IMR-90 (cell line): Measurements from ENCODE around the gene FAM76B. TPM values are rescaled to one million over a fixed set of nuclear protein-coding genes. Genes with fewer than 3 reads are reported as not detected.

Experiments used
- ATAC-seq: fragments of 200-7000 bp; cut with Tn5 transposase; 2 replicates; pipeline ENCODE4 v1.9.1; 2020; ENCODE audit warnings: low read depth, mild to moderate bottlenecking, moderate library complexity
- BruUV-seq: library from RNA; stranded (reverse); fragments of 400-500 nt; replicated peaks from 2 replicates; lab custom pipeline; 2021; lab: Mats Ljungman, UMichigan
- CTCF ChIA-PET: fragments of 300-600 bp; formaldehyde crosslinking; extraction: SDS; loops from one replicate; lab custom pipeline; 2021; ENCODE audit warnings: antibody characterized with exemption; lab: Yijun Ruan, JAX
- POLR2A ChIA-PET: fragments of 300-600 bp; sonication (Branson Sonifier 250); formaldehyde crosslinking; loops from one replicate; lab custom pipeline; 2022; ENCODE audit warnings: antibody characterized with exemption; ENCODE audit not compliant: unreplicated experiment; lab: Charles Lee
- DNase-seq: peaks from one replicate; pipeline ENCODE4 v3.0.0; 2013
- H2AFZ ChIP-seq: replicated peaks from 2 replicates; pipeline ENCODE3; 2013; ENCODE audit warnings: low read length, mild to moderate bottlenecking; ENCODE audit not compliant: poor library complexity
- H2AK5ac ChIP-seq: 2 replicates; pipeline ENCODE4 v1.6.1; 2013; ENCODE audit warnings: low read depth, low read length, inconsistent platforms
- H2AK9ac ChIP-seq: replicated peaks from 2 replicates; pipeline ENCODE3; 2013; ENCODE audit warnings: mild to moderate bottlenecking, low read depth, low read length, moderate library complexity; ENCODE audit not compliant: poor library complexity
- H2BK120ac ChIP-seq: 2 replicates; pipeline ENCODE4 v1.6.1; 2013; ENCODE audit warnings: low read depth, low read length, inconsistent platforms
- H2BK15ac ChIP-seq: 3 replicates; pipeline ENCODE4 v1.6.1; 2013; ENCODE audit warnings: low read depth, low read length, inconsistent platforms
- H2BK20ac ChIP-seq: 2 replicates; pipeline ENCODE4 v1.6.1; 2013; ENCODE audit warnings: low read depth, mild to moderate bottlenecking, inconsistent platforms, low read length, moderate library complexity
- H2BK5ac ChIP-seq: 2 replicates; pipeline ENCODE4 v1.6.1; 2013; ENCODE audit warnings: mild to moderate bottlenecking, low read depth, low read length, inconsistent platforms; ENCODE audit not compliant: poor library complexity, severe bottlenecking
- H3K14ac ChIP-seq: replicated peaks from 2 replicates; pipeline ENCODE4 v1.6.1; 2013; ENCODE audit warnings: low read depth, low read length, inconsistent platforms
- H3K18ac ChIP-seq: 2 replicates; pipeline ENCODE4 v1.6.1; 2013; ENCODE audit warnings: low read depth, low read length, control low read depth
- H3K23ac ChIP-seq: 2 replicates; pipeline ENCODE4 v1.6.1; 2013; ENCODE audit warnings: low read depth, low read length, inconsistent platforms
- H3K27ac ChIP-seq: 2 replicates; pipeline ENCODE4 v1.5.1; 2013; ENCODE audit warnings: mild to moderate bottlenecking, control low read depth, low read length; ENCODE audit not compliant: insufficient read depth
- H3K27me3 ChIP-seq: 2 replicates; pipeline ENCODE4 v1.6.1; 2013; ENCODE audit warnings: low read length; ENCODE audit not compliant: control insufficient read depth, insufficient read depth
- H3K36me3 ChIP-seq: 2 replicates; pipeline ENCODE4 v1.6.1; 2013; ENCODE audit warnings: low read length, mixed read lengths; ENCODE audit not compliant: control insufficient read depth, insufficient read depth
- H3K4ac ChIP-seq: 2 replicates; pipeline ENCODE4 v1.6.1; 2013; ENCODE audit warnings: low read depth, low read length, inconsistent platforms
- H3K4me1 ChIP-seq: 2 replicates; pipeline ENCODE4 v1.6.1; 2013; ENCODE audit warnings: low read length, mixed read lengths; ENCODE audit not compliant: control insufficient read depth, insufficient read depth
- H3K4me2 ChIP-seq: 2 replicates; pipeline ENCODE4 v1.6.1; 2013; ENCODE audit warnings: low read depth, mild to moderate bottlenecking, control low read depth, low read length, moderate library complexity
- H3K4me3 ChIP-seq: 2 replicates; pipeline ENCODE4 v1.5.1; 2013; ENCODE audit warnings: low read depth, mild to moderate bottlenecking, control low read depth, low read length, moderate library complexity; ENCODE audit not compliant: insufficient read depth
- H3K56ac ChIP-seq: 2 replicates; pipeline ENCODE4 v1.6.1; 2013; ENCODE audit warnings: low read length, inconsistent platforms; ENCODE audit not compliant: insufficient read depth; ENCODE audit errors: extremely low read depth
- H3K79me1 ChIP-seq, 2 experiments: 2 replicates each; pipeline ENCODE4 v1.6.1; 2013; ENCODE audit warnings: low read length in 2 of 2, inconsistent platforms in 1 of 2, low read depth in 1 of 2
- H3K9ac ChIP-seq: 2 replicates; pipeline ENCODE4 v1.6.1; 2013; ENCODE audit warnings: low read depth, low read length, control low read depth
- H3K9me1 ChIP-seq: 2 replicates; pipeline ENCODE4 v1.6.1; 2013; ENCODE audit warnings: low read length, inconsistent platforms; ENCODE audit not compliant: insufficient read depth
- H3K9me3 ChIP-seq: 2 replicates; pipeline ENCODE4 v1.6.1; 2013; ENCODE audit warnings: low read length; ENCODE audit not compliant: control insufficient read depth, insufficient read depth
- H4K20me1 ChIP-seq: 2 replicates; pipeline ENCODE4 v1.6.1; 2013; ENCODE audit warnings: low read length, inconsistent platforms; ENCODE audit not compliant: insufficient read depth
- H4K5ac ChIP-seq: 2 replicates; pipeline ENCODE4 v1.6.1; 2013; ENCODE audit warnings: mild to moderate bottlenecking, low read depth, low read length, control low read depth
- H4K8ac ChIP-seq, 2 experiments: 2 replicates each; pipeline ENCODE4 v1.6.1; 2013; ENCODE audit warnings: low read depth in 2 of 2, low read length in 2 of 2, control low read depth in 1 of 2, inconsistent platforms in 1 of 2
- H4K91ac ChIP-seq: 2 replicates; pipeline ENCODE4 v1.6.1; 2013; ENCODE audit warnings: low read depth, low read length, inconsistent platforms; ENCODE audit not compliant: insufficient read depth
- BHLHE40 ChIP-seq: fragments of 150-350 bp; IDR thresholded peaks from 2 replicates; pipeline ENCODE4 v1.6.1; 2016; ENCODE audit warnings: mild to moderate bottlenecking, low read depth, low read length
- CEBPB ChIP-seq: IDR thresholded peaks from 2 replicates; pipeline ENCODE4 v1.6.1; 2012; ENCODE audit warnings: low read depth, low read length, improper control_type of control experiment
- CHD1 ChIP-seq: IDR thresholded peaks from 2 replicates; pipeline ENCODE4 v1.6.1; 2012; ENCODE audit warnings: low read depth, low read length, improper control_type of control experiment
- FOS ChIP-seq: fragments of 150-350 bp; IDR thresholded peaks from 2 replicates; pipeline ENCODE4 v1.6.1; 2016; ENCODE audit warnings: low read depth, low read length
- MXI1 ChIP-seq: IDR thresholded peaks from 2 replicates; pipeline ENCODE4 v1.6.1; 2012; ENCODE audit warnings: low read depth, mild to moderate bottlenecking, low read length, moderate library complexity, borderline replicate concordance
- NFE2L2 ChIP-seq: fragments of 150-350 bp; IDR thresholded peaks from 2 replicates; pipeline ENCODE4 v1.6.1; 2016; ENCODE audit warnings: low read depth, mild to moderate bottlenecking, low read length
- RAD21 ChIP-seq: IDR thresholded peaks from 2 replicates; pipeline ENCODE4 v1.6.1; 2012; ENCODE audit warnings: low read length, improper control_type of control experiment
- RCOR1 ChIP-seq: IDR thresholded peaks from 2 replicates; pipeline ENCODE4 v1.6.1; 2012; ENCODE audit warnings: mild to moderate bottlenecking, low read length, improper control_type of control experiment; ENCODE audit not compliant: insufficient replicate concordance
- USF2 ChIP-seq: fragments of 150-350 bp; IDR thresholded peaks from 2 replicates; pipeline ENCODE4 v1.6.1; 2017; ENCODE audit warnings: mild to moderate bottlenecking, antibody characterized with exemption, low read length, low read depth
- WGBS, 2 experiments: methylation state at CpG; one replicate each; pipeline versions ENCODE4 v1.1.5 to v1.1.7; 2013; ENCODE audit warnings: missing lambda C conversion rate in 2 of 2; ENCODE audit not compliant: insufficient read length in 1 of 2; ENCODE audit errors: extremely low coverage in 2 of 2; 5-methylcytosine and 5-hydroxymethylcytosine counted together
- dilution Hi-C: fragments of 300-500 bp; cut with HindIII; formaldehyde crosslinking; loops from one replicate; pipeline ENCODE4 v1.14.3; 2018; ENCODE audit warnings: low sequenced_read_pairs; ENCODE audit not compliant: unreplicated experiment
- in situ Hi-C: fragments of 300-500 bp; cut with MboI; formaldehyde crosslinking; loops from 3 replicates; pipeline ENCODE4 v1.14.3; 2019; ENCODE audit warnings: low sequenced_read_pairs, inconsistent platforms, mixed read lengths
- intact Hi-C: fragments of 100-400 bp; cut with micrococcal nuclease; formaldehyde crosslinking; loops from 2 replicates; pipeline ENCODE4 v1.10.0; 2022
- polyA plus RNA-seq, 3 experiments: library from polyadenylated mRNA; depleted of rRNA; stranded (reverse); fragments of >200 nt; gene quantifications; 2 replicates each; pipeline ENCODE4 v1.2.3, GENCODE V29; 2012; ENCODE audit warnings: low replicate concordance in 1 of 3
- total RNA-seq: library from RNA; depleted of rRNA; stranded (reverse); fragments of >200 nt; gene quantifications from 2 replicates; pipeline ENCODE4 v1.2.3, GENCODE V29; 2012
- TF ChIP-seq, protein P1 (sequence below): fragments of 150-350 bp; IDR thresholded peaks from 2 replicates; pipeline ENCODE4 v1.6.1; 2016; ENCODE audit warnings: low read depth, mild to moderate bottlenecking, low read length, moderate library complexity, borderline replicate concordance

FAM76B gene
- total and polyA plus RNA-seq, 2 of the 4 experiments (the other 2 are of a cell fraction): 12.7 to 14.3 TPM

DNA sequence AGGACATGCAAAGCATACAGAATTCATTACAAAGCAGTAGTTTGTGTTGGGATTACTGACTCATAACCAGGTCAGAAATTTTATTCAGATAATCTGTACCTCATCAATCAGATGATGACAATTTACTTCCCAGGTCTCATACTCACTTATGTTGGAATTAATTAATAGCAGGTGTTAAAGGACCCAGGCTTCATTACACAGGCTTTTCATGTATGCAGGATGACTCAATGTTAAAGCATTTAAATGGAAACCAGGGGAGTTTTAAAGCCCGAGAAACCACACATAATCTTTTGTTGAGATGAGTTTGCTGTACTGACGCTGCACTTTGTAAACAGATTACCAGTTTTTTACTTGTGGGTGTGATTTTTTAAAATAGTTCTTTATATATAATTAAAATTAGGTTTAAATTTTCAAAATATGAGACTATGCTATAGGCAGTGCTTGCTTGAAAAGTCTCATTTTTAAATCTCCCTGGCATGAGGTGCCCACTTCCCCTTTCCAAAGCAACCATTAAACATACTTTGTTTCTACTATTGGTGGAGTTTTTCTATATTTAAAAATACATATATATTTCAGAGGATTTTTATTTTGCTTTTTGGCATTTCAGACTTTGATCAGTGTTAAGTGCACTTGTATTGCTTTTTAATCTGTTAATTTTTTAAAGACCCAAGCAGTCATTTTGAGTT is 41.8 kb upstream of the FAM76B start (continued):
- TF ChIP-seq CEBPB (no peak), RAD21 (no peak)

- no peak overlapping the region for H3K27ac ChIP-seq
- in situ Hi-C loops: no loop called here
- peak; percentile 87 for DNase-seq
Measured at GRCh38 chr11:95829580-95830259, 40.1 kb upstream of the FAM76B start.

More at GRCh38 chr11:95829580-95830259, 40.1 kb upstream of the FAM76B start:
- peaks cover 13% of the 10 kb centered on the region; the same call in 1 of the 2 replicates for H3K4me1 ChIP-seq
- TF ChIP-seq, protein P1, sequence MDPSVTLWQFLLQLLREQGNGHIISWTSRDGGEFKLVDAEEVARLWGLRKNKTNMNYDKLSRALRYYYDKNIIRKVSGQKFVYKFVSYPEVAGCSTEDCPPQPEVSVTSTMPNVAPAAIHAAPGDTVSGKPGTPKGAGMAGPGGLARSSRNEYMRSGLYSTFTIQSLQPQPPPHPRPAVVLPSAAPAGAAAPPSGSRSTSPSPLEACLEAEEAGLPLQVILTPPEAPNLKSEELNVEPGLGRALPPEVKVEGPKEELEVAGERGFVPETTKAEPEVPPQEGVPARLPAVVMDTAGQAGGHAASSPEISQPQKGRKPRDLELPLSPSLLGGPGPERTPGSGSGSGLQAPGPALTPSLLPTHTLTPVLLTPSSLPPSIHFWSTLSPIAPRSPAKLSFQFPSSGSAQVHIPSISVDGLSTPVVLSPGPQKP: no peak
- no peak for TF ChIP-seq USF2
- TF ChIP-seq RCOR1: no peak
- no peak for TF ChIP-seq FOS
- no peak for TF ChIP-seq BHLHE40
- TF ChIP-seq CHD1: no peak
- TF ChIP-seq RAD21: no peak
- TF ChIP-seq MXI1: no peak
- no peak for TF ChIP-seq NFE2L2
- peaks cover 6% of the 10 kb centered on the region for H3K9me1 ChIP-seq
- peaks cover 3% of the 10 kb centered on the region; the same call in 1 of the 2 replicates for H4K20me1 ChIP-seq
- H3K14ac ChIP-seq: no peak overlapping the region; the same call in 1 of the 2 replicates
- no peak overlapping the region for H3K9ac ChIP-seq
- WGBS, 2 experiments: no CpG with 5 or more reads among the region's 1 CpG
- H2AK5ac ChIP-seq: no peak overlapping the region
- peaks cover 0 to 7% of the 10 kb centered on the region in 2 experiments; a peak in 2 of 4 replicates for H3K79me1 ChIP-seq
- no peaks in the 10 kb centered on the region for H3K9me3 ChIP-seq
- no peak overlapping the region for H2AK9ac ChIP-seq
- CTCF ChIA-PET: interaction anchor here (0.6 kb wide), 1 partner anchor 30 kb away, joined by 4 read pairs; no protein-coding TSS in a partner anchor
- H3K27me3 ChIP-seq: no peaks in the 10 kb centered on the region
- peaks cover 8% of the 10 kb centered on the region for H3K36me3 ChIP-seq
- H4K91ac ChIP-seq: no peak overlapping the region
- no peak overlapping the region; the same call in 1 of the 2 replicates for H3K18ac ChIP-seq
- H2BK120ac ChIP-seq: no peak overlapping the region
- POLR2A ChIA-PET: no interaction called here
- no peak overlapping the region for H3K23ac ChIP-seq
- peak; percentile 59 for ATAC-seq
- peak overlapping the region; percentile 26; the same call in 1 of the 2 replicates for H4K5ac ChIP-seq
- H2BK20ac ChIP-seq: peak overlapping the region; percentile 15; the same call in 1 of the 2 replicates
- dilution Hi-C loops: no loop called here
- H3K4me2 ChIP-seq: no peak overlapping the region
- H3K56ac ChIP-seq: no peak overlapping the region
- H4K8ac ChIP-seq: peak overlapping the region in 1 of 2 experiments; percentile 46; a peak in 1 of 4 replicates
- H2AFZ ChIP-seq: no peak overlapping the region
- H2BK15ac ChIP-seq: no peak overlapping the region
- BruUV-seq: no TSS peak
- no peak overlapping the region for H3K4ac ChIP-seq
- intact Hi-C loops: loop anchor here (5.0 kb wide), 1 partner anchor 408 kb away; no protein-coding TSS in a partner anchor
- peak overlapping the region; percentile 59 for H2BK5ac ChIP-seq
- H3K4me3 ChIP-seq: no peak overlapping the region
